HepG2 (cell line): ENCODE data around the gene SRBD1. TPM values are rescaled to one million over a fixed set of nuclear protein-coding genes. Genes with fewer than 3 reads are reported as not detected.

Experiments
- ATAC-seq: fragments of 200-7000 bp; cut with Tn5 transposase; 3 replicates; pipeline ENCODE4 v1.9.1; 2020; ENCODE audit warnings: mild to moderate bottlenecking, moderate library complexity
- BruUV-seq: library from RNA; stranded (reverse); fragments of 400-500 nt; replicated peaks from 2 replicates; lab custom pipeline; 2021; lab: Mats Ljungman, UMichigan
- CTCF ChIA-PET: fragments of 300-600 bp; formaldehyde crosslinking; extraction: SDS; loops from one replicate; lab custom pipeline; 2021; ENCODE audit warnings: low total read pairs, inconsistent platforms, low intra/inter-chr PET ratio; lab: Yijun Ruan, JAX
- POLR2A ChIA-PET: fragments of 350-600 bp; sonication (Branson Sonifier 250); formaldehyde crosslinking; loops from one replicate; lab custom pipeline; 2020; ENCODE audit warnings: antibody characterized with exemption, inconsistent platforms; lab: Yijun Ruan, JAX
- DNase-seq: peaks from one replicate; pipeline ENCODE4 v3.0.0-alpha.2; 2015; ENCODE audit warnings: low spot score
- FAIRE-seq: peaks from 3 replicates; lab custom pipeline; 2011; peaks lifted over from hg19 to GRCh38; lab: Jason Lieb, UNC
- H2AFZ ChIP-seq: one replicate; pipeline ENCODE4 v1.6.1; 2011; ENCODE audit warnings: low read length, inconsistent platforms
- H3K27ac ChIP-seq: fragments of 300-600 bp; 3 replicates; pipeline ENCODE4 v1.8.0; 2011; ENCODE audit warnings: mixed run types, mild to moderate bottlenecking, mixed read lengths, low read length, inconsistent platforms; ENCODE audit not compliant: insufficient read depth; ENCODE audit errors: extremely low read length
- H3K27me3 ChIP-seq, 2 experiments: fragments of 200-600 bp in 1 of 2; 2 replicates in 1 of 2; 3 replicates in 1 of 2; pipeline versions ENCODE4 v1.6.0 to v1.8.0; 2011; ENCODE audit warnings: low read length in 2 of 2, mild to moderate bottlenecking in 2 of 2, moderate library complexity in 2 of 2, inconsistent platforms in 1 of 2; ENCODE audit not compliant: insufficient read depth in 2 of 2, control insufficient read depth in 1 of 2
- H3K36me3 ChIP-seq, 2 experiments: fragments of 200-600 bp in 1 of 2; replicated peaks in 1 of 2; 2 replicates in 1 of 2; 3 replicates in 1 of 2; pipeline versions ENCODE4 v1.5.1 to v1.8.0; 2011; ENCODE audit warnings: low read length in 2 of 2, inconsistent platforms in 1 of 2; ENCODE audit not compliant: insufficient read depth in 2 of 2, control insufficient read depth in 1 of 2
- H3K4me1 ChIP-seq: 2 replicates; pipeline ENCODE4 v1.5.1; 2012; ENCODE audit warnings: low read length, inconsistent platforms; ENCODE audit not compliant: insufficient read depth
- H3K4me2 ChIP-seq: 2 replicates; pipeline ENCODE4 v1.6.0; 2011; ENCODE audit warnings: low read depth, low read length, inconsistent platforms
- H3K4me3 ChIP-seq, 3 experiments: fragments of 200-600 bp in 1 of 3; sonication (generic), shearing (Covaris generic) in 1 of 3; replicated peaks in 1 of 3; 2 replicates each; pipeline ENCODE4 v1.5.1; 2011 to 2016; ENCODE audit warnings: low read length in 3 of 3, inconsistent platforms in 2 of 3, low read depth in 2 of 3, mild to moderate bottlenecking in 2 of 3, control low read depth in 1 of 3, mixed read lengths in 1 of 3; ENCODE audit not compliant: insufficient read depth in 1 of 3
- H3K79me2 ChIP-seq: one replicate; pipeline ENCODE4 v1.6.1; 2011; ENCODE audit warnings: low read length, inconsistent platforms; ENCODE audit not compliant: insufficient read depth
- H3K9ac ChIP-seq: 2 replicates; pipeline ENCODE4 v1.6.0; 2011; ENCODE audit warnings: mild to moderate bottlenecking, low read depth, low read length, inconsistent platforms; ENCODE audit not compliant: insufficient read depth
- H3K9me3 ChIP-seq: 2 replicates; pipeline ENCODE4 v1.5.1; 2012; ENCODE audit warnings: mild to moderate bottlenecking, low read length
- H4K20me1 ChIP-seq: 2 replicates; pipeline ENCODE4 v1.6.0; 2011; ENCODE audit warnings: inconsistent platforms, mild to moderate bottlenecking, low read length, moderate library complexity; ENCODE audit not compliant: insufficient read depth
- TFDP2 ChIP-seq: sonication (generic); formaldehyde crosslinking; IDR thresholded peaks from 2 replicates; pipeline ENCODE4 v1.4.0; 2020; ENCODE audit warnings: missing genetic modification reagents
- ZNF407 ChIP-seq: sonication (generic); formaldehyde crosslinking; IDR thresholded peaks from one replicate; pipeline ENCODE4 v1.5.1; 2020; ENCODE audit warnings: mild to moderate bottlenecking, missing genetic modification reagents; ENCODE audit errors: not compliant biosample characterization
- WGBS: methylation state at CpG from one replicate; pipeline ENCODE4 v1.1.6; 2017; ENCODE audit warnings: low lambda C conversion rate; 5-methylcytosine and 5-hydroxymethylcytosine counted together
- in situ Hi-C: cut with HindIII; loops from 2 replicates; pipeline ENCODE4 v1.10.0; 2017; ENCODE audit warnings: low pct_unique_long_range_greater_than_20kb; ENCODE audit not compliant: extremely low pct_ligation_motif_present
- intact Hi-C: fragments of 100-400 bp; cut with micrococcal nuclease; formaldehyde crosslinking; loops from one replicate; pipeline ENCODE4 v1.10.0; 2022; ENCODE audit not compliant: unreplicated experiment
- polyA plus RNA-seq, 8 experiments: library from polyadenylated mRNA; depleted of rRNA in 3 of 8; stranded (reverse) in 7 of 8; unstranded in 1 of 8; fragments of >200 nt; fragmentation: Illumina TruSeq in 4 of 8; extraction: Trizol in 4 of 8; gene quantifications; 2 replicates each; pipeline versions ENCODE4 v1.2.1 to v1.2.3, GENCODE V29; 2011 to 2016; ENCODE audit warnings: low read depth in 4 of 8, missing spikeins in 1 of 8, mixed read lengths in 1 of 8; ENCODE audit not compliant: insufficient read depth in 1 of 8
- total RNA-seq, 5 experiments: library from RNA; depleted of rRNA; stranded (reverse); fragments of >200 nt; fragmentation: Illumina TruSeq; extraction: Trizol; gene quantifications; 2 replicates each; pipeline ENCODE4 v1.2.3, GENCODE V29; 2016; ENCODE audit warnings: low read depth in 1 of 5

SRBD1 gene
- total and polyA plus RNA-seq, 2 of the 13 experiments (the other 11 are each of a cell fraction or from before 2014, with no cell fraction given): 3.2 to 23.9 TPM

- no peak overlapping the region for H3K4me3 ChIP-seq
- no TSS peak for BruUV-seq
- DNase-seq (no peak), FAIRE-seq (no peak), ATAC-seq (no peak)
- no peaks in the 10 kb centered on the region for H3K27me3 ChIP-seq
- H3K4me2 ChIP-seq: no peak overlapping the region
- TF ChIP-seq TFDP2 (CRISPR knock-in tag) (no peak), ZNF407 (CRISPR knock-in tag) (no peak)
- H2AFZ ChIP-seq: no peak overlapping the region
- no peak overlapping the region for H3K9ac ChIP-seq
- WGBS: 63% methylated on average over 2 of the region's 2 CpGs
- intact Hi-C loops (no loop called here), in situ Hi-C loops (no loop called here)
- no peaks in the 10 kb centered on the region for H3K9me3 ChIP-seq
- no peaks in the 10 kb centered on the region for H4K20me1 ChIP-seq
- H3K27ac ChIP-seq: no peak overlapping the region
- CTCF ChIA-PET: no interaction called here
- peaks cover 16% of the 10 kb centered on the region for H3K4me1 ChIP-seq
- H3K36me3 ChIP-seq: no peaks in the 10 kb centered on the region
- POLR2A ChIA-PET: no interaction called here
- no peaks in the 10 kb centered on the region for H3K79me2 ChIP-seq
Observed at GRCh38 chr2:45370369-45370768, 240.7 kb downstream of the SRBD1 start.
